HG02763 (cell line): ENCODE data around the gene TMED8.
A peak's percentile ranks its signal among the peaks of the same experiment; 100 is the strongest.
"Not testable (repeated sequence)": the region's sequence is repeated elsewhere in the genome, so short reads cannot be mapped to it uniquely, and the experiment has no call there.

Experiments used
- ATAC-seq: cut with Tn5 transposase; IDR thresholded peaks from one replicate; pipeline ENCODE4 v1.9.1; 2021; ENCODE audit warnings: mild to moderate bottlenecking, moderate library complexity; ENCODE audit not compliant: unreplicated experiment

TMED8 gene

GRCh38 chr14:77323571-77323970 is 53.3 kb downstream of the TMED8 start:
- no peak for ATAC-seq

- ATAC-seq = no peak
Measured at GRCh38 chr14:77322951-77323350, 53.9 kb downstream of the TMED8 start.

- no peak for ATAC-seq
Measured at GRCh38 chr14:77322250-77322902, 54.5 kb downstream of the TMED8 start.

- ATAC-seq = peak; percentile 61
Measured at GRCh38 chr14:77320238-77320935, 56.5 kb downstream of the TMED8 start, which contains the start of gene POMT2. POMT2 (minus strand) TSS chr14:77320883; CDS start chr14:77320681, 202 bp downstream.

- ATAC-seq = no peak
Measured at GRCh38 chr14:77319422-77319821, 57.5 kb downstream of the TMED8 start.

GRCh38 chr14:77318756-77319155 is 58.1 kb downstream of the TMED8 start:
- ATAC-seq = not testable (repeated sequence)

GRCh38 chr14:77318006-77318553 is 58.8 kb downstream of the TMED8 start:
- no peak for ATAC-seq

GRCh38 chr14:77316872-77317301 is 60.0 kb downstream of the TMED8 start:
- ATAC-seq = no peak

- no peak for ATAC-seq
Measured at GRCh38 chr14:77316195-77316505, 60.7 kb downstream of the TMED8 start.

GRCh38 chr14:77314539-77315457 is 62.1 kb downstream of the TMED8 start:
- no peak for ATAC-seq

- no peak for ATAC-seq
Measured at GRCh38 chr14:77314043-77314442, 62.9 kb downstream of the TMED8 start.

- no peak for ATAC-seq
Measured at GRCh38 chr14:77313371-77313770, 63.5 kb downstream of the TMED8 start.

GRCh38 chr14:77311217-77311616 is 65.7 kb downstream of the TMED8 start:
- ATAC-seq = no peak

GRCh38 chr14:77310026-77310425 is 66.9 kb downstream of the TMED8 start:
- no peak for ATAC-seq

GRCh38 chr14:77309131-77309530 is 67.8 kb downstream of the TMED8 start:
- ATAC-seq = no peak

- no peak for ATAC-seq
Measured at GRCh38 chr14:77306851-77307496, 69.9 kb downstream of the TMED8 start.

- ATAC-seq = no peak
Measured at GRCh38 chr14:77306416-77306815, 70.5 kb downstream of the TMED8 start.

- no peak for ATAC-seq
Measured at GRCh38 chr14:77305696-77306095, 71.2 kb downstream of the TMED8 start.

GRCh38 chr14:77303417-77304156 is 73.3 kb downstream of the TMED8 start:
- ATAC-seq = no peak

GRCh38 chr14:77302926-77303325 is 74.0 kb downstream of the TMED8 start:
- no peak for ATAC-seq
